SK-N-SH treated with all-trans-retinoic acid at 6 μM for 48 hours (cell line): ENCODE results near the gene P2RX4.

Experiments
- ATAC-seq: fragments of 200-7000 bp; cut with Tn5 transposase; 3 replicates; pipeline ENCODE4 v1.9.1; 2020; ENCODE audit warnings: mild to moderate bottlenecking, moderate library complexity
- CSDC2 ChIP-seq: fragments of 250-450 bp; sonication (Bioruptor Pico); IDR thresholded peaks from 2 replicates; pipeline ENCODE4 v1.5.0; 2020; ENCODE audit warnings: mild to moderate bottlenecking, moderate library complexity
- ESRRG ChIP-seq: fragments of 250-450 bp; sonication (Bioruptor Pico); IDR thresholded peaks from 2 replicates; pipeline ENCODE4 v1.6.1; 2021; ENCODE audit warnings: mild to moderate bottlenecking
- GLIS3 ChIP-seq: fragments of 250-450 bp; sonication (Bioruptor Pico); IDR thresholded peaks from 2 replicates; pipeline ENCODE4 v1.5.0; 2020; ENCODE audit warnings: mild to moderate bottlenecking, moderate library complexity
- ISL1 ChIP-seq: fragments of 250-450 bp; sonication (Bioruptor Pico); IDR thresholded peaks from 2 replicates; pipeline ENCODE4 v2.1.2; 2022; ENCODE audit warnings: mild to moderate bottlenecking, moderate library complexity
- OSR1 ChIP-seq: fragments of 250-450 bp; sonication (Bioruptor Pico); IDR thresholded peaks from 2 replicates; pipeline ENCODE4 v1.8.0; 2022; ENCODE audit warnings: moderate library complexity, mild to moderate bottlenecking, inconsistent platforms
- PPARA ChIP-seq: fragments of 250-450 bp; sonication (Bioruptor Pico); IDR thresholded peaks from 2 replicates; pipeline ENCODE4 v1.5.0; 2020; ENCODE audit warnings: mild to moderate bottlenecking, borderline replicate concordance
- SNAI2 ChIP-seq: fragments of 250-450 bp; sonication (Bioruptor Pico); IDR thresholded peaks from 2 replicates; pipeline ENCODE4 v1.5.0; 2020; ENCODE audit warnings: mild to moderate bottlenecking, moderate library complexity
- ZC3H10 ChIP-seq: fragments of 250-450 bp; sonication (Bioruptor Pico); IDR thresholded peaks from 2 replicates; pipeline ENCODE4 v1.5.1; 2021; ENCODE audit warnings: mild to moderate bottlenecking, moderate library complexity
- ZFP3 ChIP-seq: fragments of 250-450 bp; sonication (Bioruptor Pico); IDR thresholded peaks from 2 replicates; pipeline ENCODE4 v1.5.0; 2020; ENCODE audit warnings: mild to moderate bottlenecking, moderate library complexity
- ZFP30 ChIP-seq: fragments of 450-650 bp; formaldehyde crosslinking; IDR thresholded peaks from 2 replicates; pipeline ENCODE4 v1.5.0; 2022; ENCODE audit warnings: mild to moderate bottlenecking, moderate library complexity
- ZNF565 ChIP-seq: fragments of 450-650 bp; formaldehyde crosslinking; conservative IDR thresholded peaks from 2 replicates; pipeline ENCODE4 v1.5.0; 2020; ENCODE audit warnings: low read depth, mild to moderate bottlenecking, moderate library complexity
- ZNF8 ChIP-seq: fragments of 450-650 bp; formaldehyde crosslinking; IDR thresholded peaks from 2 replicates; pipeline ENCODE4 v1.5.0; 2020; ENCODE audit warnings: mild to moderate bottlenecking, moderate library complexity
- TF ChIP-seq, protein P1 (sequence below): fragments of 250-450 bp; sonication (Bioruptor Pico); IDR thresholded peaks from 2 replicates; pipeline ENCODE4 v1.5.0; 2020; ENCODE audit warnings: mild to moderate bottlenecking, moderate library complexity
- TF ChIP-seq, protein P2 (sequence below): fragments of 250-450 bp; sonication (Bioruptor Pico); IDR thresholded peaks from 2 replicates; pipeline ENCODE4 v1.8.0; 2021; ENCODE audit warnings: low read depth, mild to moderate bottlenecking, moderate library complexity, borderline replicate concordance
- TF ChIP-seq, protein P3 (sequence below): fragments of 250-450 bp; sonication (Bioruptor Pico); IDR thresholded peaks from 2 replicates; pipeline ENCODE4 v1.5.1; 2020; ENCODE audit warnings: low read depth, mild to moderate bottlenecking, moderate library complexity

The P2RX4 gene

DNA sequence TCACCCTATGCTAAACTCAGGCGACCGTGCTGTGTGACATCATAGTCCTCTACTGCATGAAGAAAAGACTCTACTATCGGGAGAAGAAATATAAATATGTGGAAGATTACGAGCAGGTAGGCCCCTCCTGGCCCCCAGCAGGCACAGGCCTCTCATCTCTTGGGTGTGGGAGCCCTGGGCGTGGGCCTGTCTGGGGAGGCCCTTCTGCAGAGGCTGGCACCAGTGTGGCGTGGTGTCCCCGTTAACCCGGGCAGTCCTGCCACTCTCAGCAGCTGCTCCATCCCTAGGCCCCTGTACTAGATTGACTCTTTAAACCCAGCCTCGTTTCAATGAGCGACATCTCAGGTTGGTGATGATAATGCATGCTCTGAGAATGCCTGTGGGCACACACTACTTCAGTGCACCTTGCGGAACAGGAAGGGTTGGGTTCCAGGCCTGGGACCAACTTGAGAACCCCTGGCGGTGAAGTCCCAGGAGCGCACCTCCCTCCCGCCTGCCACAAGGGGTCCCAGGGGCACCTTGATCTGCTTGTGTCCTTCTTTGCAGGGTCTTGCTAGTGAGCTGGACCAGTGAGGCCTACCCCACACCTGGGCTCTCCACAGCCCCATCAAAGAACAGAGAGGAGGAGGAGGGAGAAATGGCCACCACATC lies 23.2 kb downstream of the P2RX4 start:
- ATAC-seq, result no peak
- no peak for TF ChIP-seq GLIS3 (CRISPR knock-in tag)

DNA sequence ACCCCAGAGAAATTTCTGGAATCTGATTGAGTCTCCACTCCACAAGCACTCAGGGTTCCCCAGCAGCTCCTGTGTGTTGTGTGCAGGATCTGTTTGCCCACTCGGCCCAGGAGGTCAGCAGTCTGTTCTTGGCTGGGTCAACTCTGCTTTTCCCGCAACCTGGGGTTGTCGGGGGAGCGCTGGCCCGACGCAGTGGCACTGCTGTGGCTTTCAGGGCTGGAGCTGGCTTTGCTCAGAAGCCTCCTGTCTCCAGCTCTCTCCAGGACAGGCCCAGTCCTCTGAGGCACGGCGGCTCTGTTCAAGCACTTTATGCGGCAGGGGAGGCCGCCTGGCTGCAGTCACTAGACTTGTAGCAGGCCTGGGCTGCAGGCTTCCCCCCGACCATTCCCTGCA lies 23.7 kb downstream of the P2RX4 start:
- no peak for ATAC-seq
- TF ChIP-seq ZFP30 (CRISPR knock-in tag), result no peak
- TF ChIP-seq, protein P1, sequence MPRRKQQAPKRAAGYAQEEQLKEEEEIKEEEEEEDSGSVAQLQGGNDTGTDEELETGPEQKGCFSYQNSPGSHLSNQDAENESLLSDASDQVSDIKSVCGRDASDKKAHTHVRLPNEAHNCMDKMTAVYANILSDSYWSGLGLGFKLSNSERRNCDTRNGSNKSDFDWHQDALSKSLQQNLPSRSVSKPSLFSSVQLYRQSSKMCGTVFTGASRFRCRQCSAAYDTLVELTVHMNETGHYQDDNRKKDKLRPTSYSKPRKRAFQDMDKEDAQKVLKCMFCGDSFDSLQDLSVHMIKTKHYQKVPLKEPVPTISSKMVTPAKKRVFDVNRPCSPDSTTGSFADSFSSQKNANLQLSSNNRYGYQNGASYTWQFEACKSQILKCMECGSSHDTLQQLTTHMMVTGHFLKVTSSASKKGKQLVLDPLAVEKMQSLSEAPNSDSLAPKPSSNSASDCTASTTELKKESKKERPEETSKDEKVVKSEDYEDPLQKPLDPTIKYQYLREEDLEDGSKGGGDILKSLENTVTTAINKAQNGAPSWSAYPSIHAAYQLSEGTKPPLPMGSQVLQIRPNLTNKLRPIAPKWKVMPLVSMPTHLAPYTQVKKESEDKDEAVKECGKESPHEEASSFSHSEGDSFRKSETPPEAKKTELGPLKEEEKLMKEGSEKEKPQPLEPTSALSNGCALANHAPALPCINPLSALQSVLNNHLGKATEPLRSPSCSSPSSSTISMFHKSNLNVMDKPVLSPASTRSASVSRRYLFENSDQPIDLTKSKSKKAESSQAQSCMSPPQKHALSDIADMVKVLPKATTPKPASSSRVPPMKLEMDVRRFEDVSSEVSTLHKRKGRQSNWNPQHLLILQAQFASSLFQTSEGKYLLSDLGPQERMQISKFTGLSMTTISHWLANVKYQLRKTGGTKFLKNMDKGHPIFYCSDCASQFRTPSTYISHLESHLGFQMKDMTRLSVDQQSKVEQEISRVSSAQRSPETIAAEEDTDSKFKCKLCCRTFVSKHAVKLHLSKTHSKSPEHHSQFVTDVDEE (CRISPR knock-in tag), result no peak
- TF ChIP-seq, protein P2, sequence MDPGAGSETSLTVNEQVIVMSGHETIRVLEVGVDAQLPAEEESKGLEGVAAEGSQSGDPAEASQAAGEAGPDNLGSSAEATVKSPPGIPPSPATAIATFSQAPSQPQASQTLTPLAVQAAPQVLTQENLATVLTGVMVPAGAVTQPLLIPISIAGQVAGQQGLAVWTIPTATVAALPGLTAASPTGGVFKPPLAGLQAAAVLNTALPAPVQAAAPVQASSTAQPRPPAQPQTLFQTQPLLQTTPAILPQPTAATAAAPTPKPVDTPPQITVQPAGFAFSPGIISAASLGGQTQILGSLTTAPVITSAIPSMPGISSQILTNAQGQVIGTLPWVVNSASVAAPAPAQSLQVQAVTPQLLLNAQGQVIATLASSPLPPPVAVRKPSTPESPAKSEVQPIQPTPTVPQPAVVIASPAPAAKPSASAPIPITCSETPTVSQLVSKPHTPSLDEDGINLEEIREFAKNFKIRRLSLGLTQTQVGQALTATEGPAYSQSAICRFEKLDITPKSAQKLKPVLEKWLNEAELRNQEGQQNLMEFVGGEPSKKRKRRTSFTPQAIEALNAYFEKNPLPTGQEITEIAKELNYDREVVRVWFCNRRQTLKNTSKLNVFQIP (CRISPR knock-in tag), result no peak
- no peak for TF ChIP-seq GLIS3 (CRISPR knock-in tag)
- TF ChIP-seq ZC3H10 (CRISPR knock-in tag), result no peak

DNA sequence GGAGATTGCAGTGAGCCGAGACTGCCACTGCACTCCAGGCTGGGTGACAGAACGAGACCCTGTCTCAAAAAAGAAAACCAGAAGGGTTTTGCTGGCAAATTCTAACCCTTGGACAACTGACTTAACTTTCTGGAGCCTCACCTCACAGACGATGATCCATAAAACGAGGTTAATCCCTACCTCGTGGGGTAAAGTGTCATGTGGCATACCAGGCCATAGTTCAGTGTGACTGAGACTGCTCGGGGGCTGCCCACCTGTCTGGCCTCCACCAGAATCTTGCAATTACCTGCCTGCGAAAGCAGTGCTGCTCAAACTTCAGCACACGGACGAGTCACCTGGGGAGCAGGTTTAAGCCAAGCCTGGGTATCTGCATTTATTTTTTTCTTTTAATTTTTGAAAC lies 26.8 kb downstream of the P2RX4 start:
- no peak for ATAC-seq
- TF ChIP-seq OSR1 (no peak), PPARA (CRISPR knock-in tag) (no peak), SNAI2 (no peak), CSDC2 (CRISPR knock-in tag) (no peak), ZNF565 (CRISPR knock-in tag) (no peak)

DNA sequence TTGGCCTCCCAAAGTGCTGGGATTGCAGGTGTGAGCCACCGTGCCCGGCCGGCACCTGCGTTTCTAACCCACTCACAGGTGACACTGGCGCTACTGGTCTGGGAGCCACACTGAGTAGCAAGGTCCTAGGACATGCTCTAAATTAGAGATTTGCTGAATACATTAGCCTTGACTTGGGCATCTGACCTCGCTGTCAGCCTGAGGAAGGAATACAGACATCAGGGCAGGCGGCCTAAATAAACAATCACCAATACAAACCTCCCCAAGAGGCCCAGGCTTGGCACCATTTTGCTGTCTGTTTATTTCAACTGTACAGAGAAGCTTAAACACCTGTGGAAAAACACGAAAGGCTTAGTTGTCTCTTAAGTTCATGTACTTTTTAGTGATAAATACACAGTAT lies 27.5 kb downstream of the P2RX4 start:
- no peak; the same call in 2 of the 3 replicates for ATAC-seq
- TF ChIP-seq ISL1 (0 out of 2 replicates have a peak, but pooled peaks have one; percentile 20), ZNF565 (CRISPR knock-in tag) (no peak), PPARA (CRISPR knock-in tag) (no peak)

DNA sequence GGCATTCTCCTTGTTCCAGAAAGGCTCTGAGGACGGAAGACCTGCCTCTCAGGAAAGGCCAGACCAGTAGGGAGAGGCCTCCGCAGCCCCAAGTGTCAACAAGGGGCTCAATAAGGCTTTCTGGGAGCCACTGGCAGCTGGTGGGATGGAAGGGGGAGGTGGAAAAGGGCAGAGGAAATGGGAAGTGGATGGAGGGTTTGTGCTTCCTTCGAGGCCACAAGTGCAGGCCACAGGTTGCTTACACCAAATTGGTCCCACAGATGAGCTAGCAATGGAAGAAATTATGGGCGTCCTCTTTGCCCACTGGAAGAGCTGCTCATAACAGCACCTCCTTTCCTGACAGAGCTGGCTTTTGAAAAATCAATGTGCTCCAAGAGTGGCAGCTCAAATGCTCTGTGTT lies 28.2 kb downstream of the P2RX4 start:
- no peak for ATAC-seq
- TF ChIP-seq ZFP3 (CRISPR knock-in tag) (no peak), PPARA (CRISPR knock-in tag) (no peak), ESRRG (CRISPR knock-in tag) (no peak), SNAI2 (no peak), ZNF8 (CRISPR knock-in tag) (no peak)
- TF ChIP-seq, protein P3, sequence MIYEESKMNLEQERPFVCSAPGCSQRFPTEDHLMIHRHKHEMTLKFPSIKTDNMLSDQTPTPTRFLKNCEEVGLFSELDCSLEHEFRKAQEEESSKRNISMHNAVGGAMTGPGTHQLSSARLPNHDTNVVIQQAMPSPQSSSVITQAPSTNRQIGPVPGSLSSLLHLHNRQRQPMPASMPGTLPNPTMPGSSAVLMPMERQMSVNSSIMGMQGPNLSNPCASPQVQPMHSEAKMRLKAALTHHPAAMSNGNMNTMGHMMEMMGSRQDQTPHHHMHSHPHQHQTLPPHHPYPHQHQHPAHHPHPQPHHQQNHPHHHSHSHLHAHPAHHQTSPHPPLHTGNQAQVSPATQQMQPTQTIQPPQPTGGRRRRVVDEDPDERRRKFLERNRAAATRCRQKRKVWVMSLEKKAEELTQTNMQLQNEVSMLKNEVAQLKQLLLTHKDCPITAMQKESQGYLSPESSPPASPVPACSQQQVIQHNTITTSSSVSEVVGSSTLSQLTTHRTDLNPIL (CRISPR knock-in tag), result no peak
- TF ChIP-seq, protein P2 (CRISPR knock-in tag), result no peak
- TF ChIP-seq, protein P1 (CRISPR knock-in tag), result no peak
